ENCODE measurements around the gene GABRA4.

The GABRA4 gene

GRCh38 chr4:46979283-46979682 is 14.1 kb downstream of the GABRA4 start:
- peak in 2 of 4 experiments; percentile 29 to 42 for DNase-seq

GRCh38 chr4:46977245-46977644 is 16.1 kb downstream of the GABRA4 start:
- DNase-seq: no peak

- peak; percentile 36 to 75 (median 54) for DNase-seq
Measured at GRCh38 chr4:46975812-46976553, 17.4 kb downstream of the GABRA4 start.

- DNase-seq: no peak
Measured at GRCh38 chr4:46974891-46975543, 18.4 kb downstream of the GABRA4 start.

- no peak for DNase-seq
Measured at GRCh38 chr4:46968847-46969246, 24.5 kb downstream of the GABRA4 start.

GRCh38 chr4:46967631-46968030 is 25.8 kb downstream of the GABRA4 start:
- DNase-seq: no peak

- no peak for DNase-seq
Measured at GRCh38 chr4:46958742-46959488, 34.5 kb downstream of the GABRA4 start.

- DNase-seq: no peak
Measured at GRCh38 chr4:46956451-46956850, 36.9 kb downstream of the GABRA4 start.

GRCh38 chr4:46955601-46956000 is 37.8 kb downstream of the GABRA4 start:
- DNase-seq: no peak

- no peak for DNase-seq
Measured at GRCh38 chr4:46954643-46955042, 38.7 kb downstream of the GABRA4 start.

- no peak for DNase-seq
Measured at GRCh38 chr4:46953564-46953963, 39.8 kb downstream of the GABRA4 start.

GRCh38 chr4:46952451-46952850 is 40.9 kb downstream of the GABRA4 start:
- DNase-seq: no peak

- no peak for DNase-seq
Measured at GRCh38 chr4:46950826-46951225, 42.6 kb downstream of the GABRA4 start.

GRCh38 chr4:46949822-46950221 is 43.6 kb downstream of the GABRA4 start:
- DNase-seq: no peak

- no peak for DNase-seq
Measured at GRCh38 chr4:46947541-46947940, 45.8 kb downstream of the GABRA4 start.

- DNase-seq: peak in 1 of 4 experiments; percentile 3
Measured at GRCh38 chr4:46946919-46947536, 46.4 kb downstream of the GABRA4 start.

- DNase-seq: no peak
Measured at GRCh38 chr4:46945062-46945461, 48.3 kb downstream of the GABRA4 start.

GRCh38 chr4:46944345-46944744 is 49.0 kb downstream of the GABRA4 start:
- no peak for DNase-seq

- peak in 2 of 4 experiments; percentile 3 to 9 for DNase-seq
Measured at GRCh38 chr4:46937493-46937892, 55.9 kb downstream of the GABRA4 start.

GRCh38 chr4:46934726-46935125 is 58.7 kb downstream of the GABRA4 start:
- no peak for DNase-seq

- DNase-seq: no peak
Measured at GRCh38 chr4:46933686-46934085, 59.7 kb downstream of the GABRA4 start.

GRCh38 chr4:46931981-46932380 is 61.4 kb downstream of the GABRA4 start:
- DNase-seq: peak; percentile 39 to 67 (median 56)

GRCh38 chr4:46930891-46931290 is 62.5 kb downstream of the GABRA4 start:
- DNase-seq: no peak

All from suppressor macrophage (primary cell).